Left renal pelvis (tissue), 4 donors: Measurements from ENCODE around the gene FER. TPM values are rescaled to one million over a fixed set of nuclear protein-coding genes. Genes with fewer than 3 reads are reported as not detected.
"Not testable (repeated sequence)": the region's sequence is repeated elsewhere in the genome, so short reads cannot be mapped to it uniquely, and the experiment has no call there.

Source experiments
- DNase-seq, 4 donors: peaks; one replicate each; pipeline ENCODE4 v3.0.0-alpha.2; 2013; ENCODE audit warnings: low read depth in 4 of 4, low spot score in 3 of 4
- polyA plus RNA-seq, 4 donors: library from polyadenylated mRNA; unstranded; fragments of 120-200 nt; gene quantifications; one replicate each; pipeline ENCODE4 v1.2.1, GENCODE V29; 2013; ENCODE audit not compliant: insufficient read length in 4 of 4

FER gene
- polyA plus RNA-seq, 4 donors, result 15.9 to 22.3 (median 17.5) TPM

DNA sequence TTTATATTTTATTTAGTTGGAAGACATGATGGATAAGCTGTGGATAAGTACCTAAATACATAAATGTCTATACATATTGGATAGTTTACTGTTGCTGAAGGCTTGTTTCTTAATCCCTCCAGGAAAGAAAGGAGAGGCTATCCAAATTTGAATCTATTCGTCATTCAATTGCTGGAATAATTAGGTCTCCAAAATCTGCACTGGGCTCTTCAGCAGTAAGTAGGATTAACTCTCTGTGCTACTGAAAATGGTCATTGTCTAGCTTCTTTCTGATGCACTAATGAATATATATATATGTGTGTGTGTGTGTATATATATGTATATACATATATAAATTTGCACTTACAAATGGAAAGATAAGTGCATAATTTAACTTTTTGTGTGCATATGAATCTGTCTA is 198.3 kb downstream of the FER start:
- no peak for DNase-seq

DNA sequence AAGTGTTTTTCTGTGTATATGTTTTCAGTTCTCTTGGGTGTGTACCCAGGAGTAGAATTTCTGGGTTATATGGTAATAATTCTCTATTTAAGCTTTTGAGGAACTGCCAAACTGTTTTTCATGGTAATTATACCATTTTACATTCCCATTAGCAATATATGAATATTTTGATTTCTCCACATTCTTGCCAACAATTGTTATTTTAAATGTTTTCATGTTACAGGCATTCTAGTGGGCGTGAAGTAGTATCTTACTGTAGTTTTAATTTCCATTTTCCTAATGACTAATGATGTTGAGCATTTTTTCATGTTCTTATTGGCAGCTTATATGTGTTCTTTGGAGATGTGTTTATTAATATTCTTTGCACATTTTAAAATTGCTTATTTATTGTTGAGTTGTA is 199.5 kb downstream of the FER start:
- no peak for DNase-seq

DNA sequence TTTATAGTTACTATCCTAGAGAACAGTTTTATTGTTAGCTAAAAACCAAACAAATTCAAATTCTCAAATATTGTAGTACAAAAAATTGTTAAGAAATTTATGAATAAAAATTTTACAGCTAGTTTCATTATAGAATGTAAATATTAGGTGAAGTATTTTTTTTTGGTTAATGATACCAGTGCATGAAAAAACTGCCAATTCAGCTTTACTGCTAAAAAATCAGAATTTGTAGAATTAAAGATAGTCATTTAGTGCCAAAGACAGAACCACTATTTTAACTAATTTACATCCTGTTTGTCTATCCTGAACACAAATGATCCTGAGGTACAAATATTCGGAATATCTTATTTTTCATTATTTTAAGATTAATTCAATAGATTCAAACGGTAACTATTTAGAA is 202.6 kb downstream of the FER start:
- no peak for DNase-seq

DNA sequence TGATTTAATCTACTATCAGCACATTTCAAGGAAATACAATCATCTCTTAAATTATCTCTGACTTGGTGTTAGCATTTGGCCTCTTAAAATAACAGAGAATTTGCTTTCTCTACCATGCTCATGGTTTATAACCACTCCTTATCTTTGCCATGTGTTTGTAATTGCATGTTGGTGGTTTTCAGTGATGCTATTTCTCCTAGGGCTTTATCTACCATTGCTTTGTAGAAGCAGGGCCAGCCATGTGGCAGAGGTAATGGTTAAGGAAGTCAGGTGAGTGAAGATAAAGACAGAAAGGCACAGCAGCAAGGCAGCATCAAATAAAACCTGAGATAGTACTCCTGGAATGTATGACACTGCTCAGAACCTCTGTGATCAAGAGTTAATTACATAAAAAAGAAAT is 206.2 kb downstream of the FER start:
- no peak for DNase-seq

DNA sequence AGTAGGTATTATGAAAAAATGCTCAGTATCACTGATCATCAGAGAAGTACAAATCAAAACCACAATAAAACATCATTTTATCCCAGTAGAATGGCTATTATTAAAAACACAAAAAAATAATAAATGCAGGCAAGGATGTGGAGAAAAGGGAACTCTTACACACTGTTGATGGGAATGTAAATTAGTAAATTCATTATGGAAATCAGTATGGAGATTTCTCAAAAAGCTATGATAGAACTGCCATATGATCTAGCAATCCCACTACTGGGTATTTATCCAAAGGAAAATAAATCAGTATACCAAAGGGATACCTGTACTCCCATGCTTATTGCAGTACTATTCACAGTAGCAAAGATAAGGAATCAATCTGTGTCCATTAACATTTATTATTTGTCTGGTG is 209.6 kb downstream of the FER start:
- DNase-seq, result no peak

DNA sequence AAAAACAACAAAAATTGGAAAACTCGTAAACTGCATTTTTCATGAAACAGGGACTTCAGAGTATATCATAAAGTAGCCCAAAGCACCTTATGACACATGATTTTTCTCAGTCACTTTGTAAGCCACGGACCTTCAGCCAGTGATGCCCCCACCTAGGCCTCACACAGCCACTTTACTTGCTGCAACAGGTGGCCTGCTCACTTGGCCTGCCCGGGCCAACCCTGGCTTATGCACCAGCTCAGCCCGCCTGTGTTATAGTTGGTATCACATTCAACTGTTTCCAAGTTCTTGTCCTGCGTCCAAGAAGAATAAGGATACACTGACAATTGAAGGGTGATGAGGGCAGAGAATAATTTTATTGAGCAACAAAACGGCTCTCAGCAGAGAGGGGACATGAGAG is 219.2 kb downstream of the FER start:
- no peak for DNase-seq

DNA sequence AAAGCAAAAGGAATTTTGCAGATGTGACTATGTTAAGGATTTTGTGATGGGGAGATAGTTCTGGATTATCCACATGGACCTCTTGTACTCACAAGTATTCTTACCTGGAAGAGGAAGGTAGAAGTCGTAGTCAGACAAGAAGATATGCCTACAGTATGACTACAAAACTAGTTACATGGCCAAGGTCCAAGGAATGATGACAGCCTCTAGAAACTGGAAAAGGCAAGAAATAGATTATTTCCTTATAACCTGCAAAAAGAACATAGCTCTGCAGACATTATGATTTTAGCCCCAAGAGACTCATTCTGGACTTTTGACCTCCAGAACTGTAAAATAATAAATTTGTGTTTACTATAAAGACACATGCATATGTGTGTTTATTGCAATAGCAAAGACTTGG is 226.9 kb downstream of the FER start:
- DNase-seq, result no peak

DNA sequence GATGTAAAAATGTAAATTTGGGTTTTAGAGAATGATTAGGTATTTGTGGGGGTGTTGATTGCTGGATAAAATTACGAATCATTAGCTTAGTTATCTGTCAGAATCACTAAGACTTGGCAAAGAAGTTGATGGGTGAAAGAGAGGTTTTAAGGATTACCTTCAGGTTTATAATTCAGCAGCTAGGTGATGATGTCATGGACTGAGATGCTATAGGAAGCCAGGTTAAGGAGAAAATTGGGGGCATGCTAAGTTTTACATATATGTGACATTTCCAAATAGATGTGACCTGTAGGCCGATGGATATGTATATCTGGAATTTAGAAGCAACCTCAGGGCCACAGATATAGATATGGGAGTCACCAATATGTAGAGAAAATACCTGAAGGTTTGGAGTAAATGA is 228.0 kb downstream of the FER start:
- no peak for DNase-seq

DNA sequence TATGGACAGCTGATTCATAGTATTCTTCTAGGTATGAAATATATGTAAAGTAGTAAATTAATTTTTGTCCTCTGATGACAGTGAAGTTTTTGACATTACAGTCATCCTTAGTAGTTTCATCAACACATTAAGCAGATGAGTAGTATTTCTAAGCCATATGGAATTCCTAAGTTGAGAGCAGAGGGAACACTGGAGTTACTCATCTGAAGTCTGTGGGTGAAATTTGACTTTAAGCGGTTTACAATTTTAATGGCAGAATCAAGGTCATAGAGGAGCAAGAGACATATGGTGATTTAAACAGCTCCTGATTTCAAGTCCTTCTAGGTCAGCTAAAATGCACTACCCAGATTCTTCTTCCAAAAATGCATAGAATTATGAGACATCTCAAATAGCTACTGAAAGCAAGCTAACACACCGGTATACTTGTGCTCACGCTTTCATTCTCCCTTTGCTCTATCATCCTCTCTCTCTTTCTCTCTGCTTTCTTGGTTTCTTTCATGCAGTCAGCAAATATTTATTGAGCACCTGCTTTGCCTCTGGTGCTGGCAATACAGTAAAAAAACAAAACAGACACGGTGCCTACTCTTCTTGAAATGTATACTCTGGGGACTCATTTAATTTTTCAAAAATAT is 235.9 kb downstream of the FER start:
- DNase-seq, result no peak

DNA sequence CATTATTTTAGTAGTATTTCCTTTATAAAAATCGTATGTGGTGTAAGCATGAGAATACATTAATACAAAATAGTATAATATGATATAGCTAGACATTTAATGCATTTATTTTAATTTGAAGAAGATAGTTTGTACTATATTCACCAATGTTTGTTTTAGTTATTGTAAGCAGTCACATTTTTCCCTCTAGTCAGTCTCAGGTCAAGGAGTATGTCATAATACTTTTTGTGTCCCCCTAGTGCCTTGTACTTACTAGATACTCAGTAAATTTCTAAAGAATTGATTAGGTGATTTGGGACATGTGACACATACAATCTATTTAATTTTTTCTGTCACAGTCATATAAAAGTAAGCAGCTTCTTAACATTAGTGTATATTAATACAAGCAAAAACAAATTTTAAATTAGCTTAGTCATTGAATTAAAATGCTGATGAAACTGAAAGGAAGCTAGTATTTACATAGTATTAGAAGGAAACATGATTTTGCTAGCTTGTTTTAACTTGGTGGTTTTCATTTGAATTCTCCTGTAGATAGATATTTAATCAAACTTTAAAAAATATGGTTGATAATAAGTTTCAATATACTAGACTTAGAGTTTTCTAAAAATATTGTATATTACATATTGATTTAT is 242.2 kb downstream of the FER start:
- no peak for DNase-seq

DNA sequence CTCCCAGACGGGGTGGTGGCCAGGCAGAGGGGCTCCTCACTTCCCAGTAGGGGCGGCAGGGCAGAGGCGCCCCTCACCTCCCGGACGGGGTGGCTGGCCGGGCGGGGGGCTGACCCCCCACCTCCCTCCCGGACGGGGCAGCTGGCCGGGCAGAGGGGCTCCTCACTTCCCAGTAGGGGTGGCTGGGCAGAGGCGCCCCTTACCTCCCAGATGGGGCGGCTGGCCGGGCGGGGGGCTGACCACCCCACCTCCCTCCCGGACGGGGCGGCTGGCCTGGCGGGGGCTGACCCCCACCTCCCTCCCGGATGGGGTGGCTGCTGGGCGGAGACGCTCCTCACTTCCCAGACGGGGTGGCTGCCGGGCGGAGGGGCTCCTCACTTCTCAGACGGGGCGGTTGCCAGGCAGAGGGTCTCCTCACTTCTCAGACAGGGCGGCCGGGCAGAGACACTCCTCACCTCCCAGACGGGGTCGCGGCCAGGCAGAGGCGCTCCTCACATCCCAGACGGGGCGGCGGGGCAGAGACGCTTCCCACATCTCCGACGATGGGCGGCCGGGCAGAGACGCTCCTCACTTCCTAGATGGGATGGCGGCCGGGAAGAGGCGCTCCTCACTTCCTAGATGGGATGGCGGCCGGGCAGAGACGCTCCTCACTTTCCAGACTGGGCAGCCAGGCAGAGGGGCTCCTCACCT is 244.8 kb downstream of the FER start:
- DNase-seq, result not testable (repeated sequence)

DNA sequence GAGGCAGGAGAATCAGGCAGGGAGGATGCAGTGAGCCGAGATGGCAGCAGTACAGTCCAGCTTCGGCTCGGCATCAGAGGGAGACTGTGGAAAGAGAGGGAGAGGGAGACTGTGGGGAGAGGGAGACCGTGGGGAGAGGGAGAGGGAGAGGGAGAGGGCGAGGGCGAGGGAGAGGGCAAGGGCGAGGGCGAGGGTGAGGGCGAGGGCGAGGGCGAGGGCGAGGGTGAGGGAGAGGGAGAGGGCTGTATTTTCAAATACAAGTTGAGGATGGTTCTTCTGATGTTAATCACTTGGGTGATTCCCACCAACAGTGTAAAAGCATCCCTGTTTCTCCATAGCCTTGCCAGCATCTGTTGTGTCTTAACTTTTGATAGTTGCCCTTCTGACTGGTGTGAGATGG is 245.7 kb downstream of the FER start:
- not testable (repeated sequence) for DNase-seq

DNA sequence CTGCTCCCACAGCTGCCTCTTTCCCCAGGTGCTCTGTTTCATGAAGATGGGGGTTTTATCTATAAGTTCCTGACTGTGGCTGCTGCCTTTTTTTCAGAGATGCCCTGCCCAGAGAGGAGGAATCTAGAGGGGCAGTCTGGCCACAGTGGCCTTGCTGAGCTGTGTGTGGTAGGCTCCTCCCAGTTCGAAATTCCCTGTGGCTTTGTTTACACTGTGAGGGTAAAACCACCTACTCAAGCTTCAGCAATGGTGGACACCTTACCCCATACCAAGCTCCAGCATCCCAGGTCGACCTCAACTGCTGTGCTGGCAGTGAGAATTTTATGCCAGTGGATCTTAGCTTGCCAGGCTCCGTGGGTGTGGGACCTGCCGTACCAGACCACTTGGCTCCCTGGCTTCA is 250.0 kb downstream of the FER start:
- no peak for DNase-seq

DNA sequence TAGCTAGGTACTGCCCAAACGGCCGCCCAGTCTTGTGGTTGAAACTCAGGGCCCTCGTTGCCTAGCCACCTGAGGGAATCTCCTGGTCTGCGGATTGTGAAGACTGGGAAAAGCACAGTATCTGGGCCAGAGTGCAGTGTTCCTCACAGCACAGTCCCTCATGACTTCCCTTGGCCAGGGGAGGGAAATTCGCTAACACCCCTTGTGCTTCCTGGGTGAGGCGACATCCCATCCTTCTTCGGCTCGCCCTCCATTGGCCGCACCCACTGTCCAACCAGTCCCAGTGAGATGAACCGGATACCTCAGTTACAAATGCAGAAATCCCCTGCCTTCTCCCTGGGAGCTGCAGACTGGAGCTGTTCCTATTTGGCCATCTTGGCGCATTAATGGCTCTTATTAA is 250.5 kb downstream of the FER start:
- no peak for DNase-seq

DNA sequence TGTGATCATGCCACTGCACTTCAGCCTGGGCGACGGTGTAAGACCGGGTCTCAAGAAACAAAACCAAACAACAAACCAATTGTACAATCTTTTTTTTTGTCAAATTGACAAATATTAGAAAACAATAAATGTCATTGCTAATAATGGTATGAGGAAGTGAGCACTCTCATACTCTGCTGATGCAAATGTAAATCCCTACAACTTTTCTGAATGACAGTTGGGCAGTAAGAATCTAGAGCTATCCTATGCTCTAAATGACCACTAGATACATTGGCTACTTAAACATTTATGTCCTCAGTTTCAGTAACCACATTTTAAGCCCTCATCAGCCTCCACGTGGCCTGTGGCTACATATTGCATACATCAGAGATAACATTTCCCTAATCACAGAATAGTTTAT is 256.2 kb downstream of the FER start:
- DNase-seq, result no peak

DNA sequence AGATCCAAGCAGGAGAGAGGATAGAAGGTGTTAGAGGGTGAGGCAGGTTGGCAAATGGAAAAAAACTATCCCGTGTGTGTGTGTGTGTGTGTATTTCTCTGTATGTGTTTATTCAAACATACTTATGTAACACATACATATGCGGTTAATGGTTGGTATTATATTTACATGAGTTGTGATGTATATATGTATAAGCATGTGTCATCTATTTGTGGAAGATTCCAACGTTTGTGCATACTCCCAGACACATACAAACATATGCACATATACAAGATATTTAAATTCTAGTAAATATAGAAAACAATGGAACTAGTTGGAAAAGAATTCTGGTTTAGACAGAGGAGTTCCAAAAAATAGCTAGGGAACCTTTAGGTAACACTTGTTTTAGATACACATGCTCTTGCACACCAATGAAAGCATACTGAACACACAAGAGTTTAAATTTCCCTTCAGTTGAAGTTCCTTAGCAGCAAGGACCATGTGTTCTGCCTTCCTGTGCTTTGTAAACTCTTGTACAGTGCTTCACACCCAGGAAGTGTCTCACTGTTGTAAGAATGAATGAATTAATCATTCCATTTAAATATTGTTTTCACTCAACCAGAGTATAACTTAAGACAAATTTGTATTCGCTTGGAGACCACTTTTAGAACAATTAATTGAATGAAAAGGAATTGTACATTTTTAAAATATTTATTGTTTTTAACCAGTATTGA is 257.8 kb downstream of the FER start:
- DNase-seq, result no peak

DNA sequence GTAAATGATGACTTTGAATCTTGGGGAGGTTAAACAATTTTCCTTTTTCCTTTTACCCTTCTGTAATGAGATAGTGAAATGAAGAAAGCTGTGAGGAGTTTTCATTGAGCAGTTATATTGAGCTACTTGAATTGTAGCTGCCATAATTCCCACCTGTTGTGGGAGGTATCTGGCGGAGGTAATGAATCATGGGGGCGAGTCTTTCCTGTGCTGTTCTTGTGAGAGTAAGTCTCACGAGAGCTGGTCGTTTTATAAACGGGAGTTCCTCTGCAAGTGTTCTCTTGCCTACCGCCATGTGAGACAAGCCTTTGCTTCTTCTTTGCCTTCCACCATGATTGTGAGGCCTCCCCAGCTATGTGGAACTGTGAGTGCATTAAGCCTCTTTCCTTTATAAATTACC is 258.4 kb downstream of the FER start:
- no peak for DNase-seq

DNA sequence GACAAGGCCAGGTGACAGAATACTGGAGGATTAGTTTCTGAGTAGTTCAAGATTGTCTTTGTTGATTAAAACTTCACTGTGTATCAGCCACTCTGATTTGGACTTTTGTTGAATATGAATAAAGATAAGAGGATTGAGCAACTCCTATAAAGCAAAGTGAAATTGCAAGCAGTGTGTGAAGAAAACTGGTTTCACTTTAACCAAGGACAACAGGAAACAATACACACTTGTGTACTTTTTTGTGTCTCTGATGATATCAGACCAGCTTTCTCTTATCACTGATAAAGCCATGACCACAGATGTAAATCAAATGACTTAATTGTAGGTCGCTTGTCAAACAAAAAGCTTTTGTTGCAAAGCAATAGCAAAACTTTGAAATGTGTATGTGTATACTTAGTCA is 268.6 kb downstream of the FER start:
- DNase-seq, result no peak

DNA sequence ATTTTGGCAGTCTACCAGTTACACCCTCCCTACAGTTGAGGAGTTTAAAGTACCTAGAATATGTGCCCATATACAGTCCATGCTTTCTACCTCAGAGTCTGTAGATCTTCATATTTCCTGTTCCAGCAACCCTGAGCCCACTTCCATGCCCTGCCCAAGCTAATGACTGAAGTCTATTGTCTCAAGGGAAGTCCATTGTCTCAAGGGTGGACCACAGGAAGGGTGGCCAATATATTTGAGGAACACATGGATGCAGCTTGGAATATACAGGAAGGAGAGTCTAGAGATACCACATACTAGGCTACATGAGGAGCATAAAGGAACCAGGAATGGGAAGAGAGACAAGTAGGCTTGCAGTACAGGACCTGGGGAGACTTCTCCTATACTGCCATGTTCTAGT is 274.4 kb downstream of the FER start:
- DNase-seq, result no peak

DNA sequence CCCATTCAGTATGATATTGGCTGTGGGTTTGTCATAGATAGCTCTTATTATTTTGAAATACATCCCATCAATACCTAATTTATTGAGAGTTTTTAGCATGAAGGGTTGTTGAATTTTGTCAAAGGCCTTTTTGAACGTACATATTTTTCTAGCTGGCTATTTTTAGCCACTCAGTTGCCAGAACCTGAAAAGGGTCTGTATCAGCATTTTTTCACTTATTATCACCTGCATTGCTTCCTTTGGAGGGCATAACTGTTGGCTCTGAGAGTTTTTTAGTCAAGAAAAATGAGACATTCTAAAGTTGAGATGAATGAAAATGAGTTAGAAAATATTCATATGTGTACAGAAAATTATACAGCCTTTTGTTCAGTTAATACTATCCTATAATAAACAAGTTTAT is 278.0 kb downstream of the FER start:
- not testable (repeated sequence) for DNase-seq

DNA sequence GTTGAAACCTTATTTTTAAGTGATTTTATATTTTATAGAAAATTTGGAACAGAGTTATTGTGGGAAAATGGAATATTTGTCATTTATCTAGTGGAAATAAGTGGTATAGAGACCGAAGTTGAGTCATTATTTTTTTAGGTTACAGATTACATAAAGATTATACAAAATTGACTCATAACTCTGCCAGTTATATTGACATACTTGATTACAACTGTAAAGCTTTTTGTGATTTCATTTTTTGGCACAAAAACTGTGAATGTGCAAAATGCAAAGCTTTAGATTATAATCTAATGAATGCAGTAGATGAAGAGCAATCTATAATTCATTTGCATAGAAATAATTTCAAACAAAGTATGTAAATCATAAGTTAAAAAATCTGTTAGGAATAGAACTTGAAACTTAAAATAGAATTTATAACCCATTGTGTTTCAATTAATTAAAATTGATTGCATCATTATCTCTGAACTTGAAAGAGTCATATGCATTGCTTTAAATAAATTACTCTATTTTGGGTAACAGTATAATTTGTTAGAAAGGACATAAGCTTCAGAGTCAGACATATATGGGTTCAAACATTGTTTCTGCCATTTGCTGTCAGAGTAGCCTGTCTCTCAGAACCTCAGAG is 280.4 kb downstream of the FER start:
- no peak for DNase-seq
